H1 (cell line): Measurements from ENCODE around the gene PATJ. TPM values are rescaled to one million over a fixed set of nuclear protein-coding genes. Genes with fewer than 3 reads are reported as not detected.

ENCODE experiments used
- CTCF ChIA-PET: fragments of 300-600 bp; sonication (Branson Sonifier 250); formaldehyde crosslinking; loops from one replicate; lab custom pipeline; 2021; ENCODE audit not compliant: partially characterized antibody; lab: Charles Lee
- POLR2A ChIA-PET: fragments of 300-600 bp; sonication (Branson Sonifier 250); formaldehyde crosslinking; loops from one replicate; lab custom pipeline; 2021; ENCODE audit warnings: inconsistent platforms; ENCODE audit not compliant: partially characterized antibody; lab: Charles Lee
- DNase-seq, 2 experiments: peaks; one replicate each; pipeline versions ENCODE4 v3.0.0 to v3.0.0-alpha.2; 2010 to 2022; ENCODE audit warnings: low spot score in 2 of 2, low read depth in 1 of 2, mixed read lengths in 1 of 2
- FAIRE-seq: peaks from 2 replicates; lab custom pipeline; 2011; peaks lifted over from hg19 to GRCh38; lab: Jason Lieb, UNC
- H2AFZ ChIP-seq: 2 replicates; pipeline ENCODE4 v1.8.1; 2012; ENCODE audit warnings: low read length, inconsistent platforms
- H2AK5ac ChIP-seq: 2 replicates; pipeline ENCODE4 v1.6.1; 2013; ENCODE audit warnings: low read depth, low read length
- H2BK120ac ChIP-seq: replicated peaks from 2 replicates; pipeline ENCODE3; 2013; ENCODE audit warnings: low read depth, low read length, inconsistent platforms
- H2BK12ac ChIP-seq: 2 replicates; pipeline ENCODE4 v1.6.1; 2013; ENCODE audit warnings: low read depth, low read length
- H2BK15ac ChIP-seq: 2 replicates; pipeline ENCODE4 v1.6.1; 2013; ENCODE audit warnings: low read length
- H2BK20ac ChIP-seq: 2 replicates; pipeline ENCODE4 v1.6.1; 2013; ENCODE audit warnings: low read length
- H2BK5ac ChIP-seq: 2 replicates; pipeline ENCODE4 v1.6.1; 2013; ENCODE audit warnings: low read depth, low read length
- H3K14ac ChIP-seq: 2 replicates; pipeline ENCODE4 v1.6.1; 2013; ENCODE audit warnings: inconsistent platforms; ENCODE audit not compliant: insufficient read length
- H3K18ac ChIP-seq: 2 replicates; pipeline ENCODE4 v1.6.1; 2013; ENCODE audit warnings: low read length; ENCODE audit errors: extremely low read depth
- H3K23ac ChIP-seq: 2 replicates; pipeline ENCODE4 v1.6.1; 2013; ENCODE audit warnings: inconsistent platforms; ENCODE audit not compliant: insufficient read length
- H3K23me2 ChIP-seq: 2 replicates; pipeline ENCODE4 v1.6.1; 2013; ENCODE audit warnings: low read depth, low read length
- H3K27ac ChIP-seq: 2 replicates; pipeline ENCODE4 v1.6.1; 2011; ENCODE audit warnings: low read depth, low read length, inconsistent platforms
- H3K27me3 ChIP-seq, 4 experiments: replicated peaks in 1 of 4; 1 replicate in 1 of 4; 2 replicates in 3 of 4; pipeline versions ENCODE4 v1.6.1 to v1.8.1; 2011 to 2013; ENCODE audit warnings: low read length in 3 of 4, mild to moderate bottlenecking in 3 of 4, inconsistent platforms in 2 of 4, mixed read lengths in 2 of 4, moderate library complexity in 1 of 4; ENCODE audit not compliant: control insufficient read depth in 3 of 4, insufficient read depth in 3 of 4; ENCODE audit errors: extremely low read depth in 1 of 4
- H3K36me3 ChIP-seq, 4 experiments: 2 replicates each; pipeline versions ENCODE4 v1.6.1 to v1.8.1; 2011 to 2013; ENCODE audit warnings: mild to moderate bottlenecking in 4 of 4, low read length in 3 of 4, moderate library complexity in 2 of 4, control low read depth in 1 of 4, inconsistent platforms in 1 of 4; ENCODE audit not compliant: insufficient read depth in 4 of 4, control insufficient read depth in 2 of 4
- H3K4ac ChIP-seq: replicated peaks from 2 replicates; pipeline ENCODE3; 2013; ENCODE audit warnings: low read length, low read depth, mixed read lengths, inconsistent platforms; ENCODE audit not compliant: insufficient read length
- H3K4me1 ChIP-seq, 4 experiments: replicated peaks in 1 of 4; 1 replicate in 1 of 4; 2 replicates in 3 of 4; pipeline versions ENCODE4 v1.6.1 to v1.8.1; 2011 to 2013; ENCODE audit warnings: low read length in 3 of 4, inconsistent platforms in 2 of 4, mixed read lengths in 1 of 4; ENCODE audit not compliant: insufficient read depth in 4 of 4, control insufficient read depth in 3 of 4
- H3K4me2 ChIP-seq, 2 experiments: 2 replicates each; pipeline versions ENCODE4 v1.6.1 to v1.8.1; 2011 to 2013; ENCODE audit warnings: low read depth in 2 of 2, low read length in 2 of 2, control low read depth in 1 of 2, inconsistent platforms in 1 of 2, mild to moderate bottlenecking in 1 of 2; ENCODE audit not compliant: insufficient read depth in 1 of 2
- H3K4me3 ChIP-seq, 4 experiments: fragments of 200-600, 300-600 bp in 1 of 4; sonication (generic), shearing (Covaris generic), sonication (Bioruptor Twin) in 1 of 4; 2 replicates each; pipeline versions ENCODE4 v1.5.1 to v1.8.1; 2011 to 2016; ENCODE audit warnings: low read length in 4 of 4, low read depth in 3 of 4, control low read depth in 2 of 4, inconsistent platforms in 2 of 4, mild to moderate bottlenecking in 2 of 4, mixed read lengths in 1 of 4, moderate library complexity in 1 of 4; ENCODE audit not compliant: insufficient read depth in 2 of 4; ENCODE audit errors: extremely low read depth in 1 of 4
- H3K56ac ChIP-seq: replicated peaks from 2 replicates; pipeline ENCODE3; 2013; ENCODE audit warnings: low read depth, mild to moderate bottlenecking, mixed read lengths, low read length, inconsistent platforms; ENCODE audit not compliant: insufficient read length
- H3K79me1 ChIP-seq: 2 replicates; pipeline ENCODE4 v1.6.1; 2013; ENCODE audit warnings: low read depth, low read length, control low read depth
- H3K79me2 ChIP-seq, 2 experiments: 2 replicates each; pipeline versions ENCODE4 v1.6.1 to v1.8.1; 2012 to 2013; ENCODE audit warnings: low read length in 2 of 2, mild to moderate bottlenecking in 2 of 2, inconsistent platforms in 1 of 2; ENCODE audit not compliant: insufficient read depth in 2 of 2, control insufficient read depth in 1 of 2
- H3K9ac ChIP-seq, 4 experiments: replicated peaks in 1 of 4; 1 replicate in 1 of 4; 2 replicates in 3 of 4; pipeline versions ENCODE4 v1.6.1 to v1.8.1; 2011 to 2013; ENCODE audit warnings: low read depth in 3 of 4, low read length in 3 of 4, control low read depth in 2 of 4, mild to moderate bottlenecking in 2 of 4, moderate library complexity in 2 of 4, inconsistent platforms in 1 of 4; ENCODE audit errors: extremely low read depth in 1 of 4
- H3K9me3 ChIP-seq, 2 experiments: 2 replicates each; pipeline versions ENCODE4 v1.6.1 to v1.8.1; 2012 to 2013; ENCODE audit warnings: mild to moderate bottlenecking in 2 of 2, moderate library complexity in 2 of 2, control low read depth in 1 of 2, inconsistent platforms in 1 of 2, low read depth in 1 of 2, low read length in 1 of 2, mixed read lengths in 1 of 2; ENCODE audit not compliant: insufficient read depth in 2 of 2
- H4K20me1 ChIP-seq, 2 experiments: replicated peaks in 1 of 2; 2 replicates each; pipeline versions ENCODE3 to v1.8.1; 2011 to 2013; ENCODE audit warnings: inconsistent platforms in 2 of 2, low read length in 2 of 2, mild to moderate bottlenecking in 1 of 2; ENCODE audit not compliant: insufficient read depth in 2 of 2, control insufficient read depth in 1 of 2
- H4K5ac ChIP-seq: 2 replicates; pipeline ENCODE4 v1.6.1; 2013; ENCODE audit warnings: low read length, low read depth, mixed read lengths, inconsistent platforms; ENCODE audit not compliant: insufficient read length
- H4K8ac ChIP-seq: 2 replicates; pipeline ENCODE4 v1.8.0; 2013; ENCODE audit warnings: mild to moderate bottlenecking, moderate library complexity, low read length, inconsistent platforms; ENCODE audit not compliant: insufficient read depth; ENCODE audit errors: extremely low read depth
- H4K91ac ChIP-seq: replicated peaks from 2 replicates; pipeline ENCODE3; 2013; ENCODE audit warnings: low read length, mixed read lengths, inconsistent platforms; ENCODE audit not compliant: insufficient read length
- CBX8 ChIP-seq: fragments of 300-800, 300-1000 bp; sonication (generic); IDR thresholded peaks from 2 replicates; pipeline ENCODE4 v1.7.1; 2016; ENCODE audit warnings: low read depth, low read length, borderline replicate concordance
- FOSL1 ChIP-seq: IDR thresholded peaks from 2 replicates; pipeline ENCODE4 v1.6.1; 2011; ENCODE audit warnings: mild to moderate bottlenecking, low read depth, low read length, moderate library complexity; ENCODE audit not compliant: insufficient read depth
- GTF2F1 ChIP-seq: IDR thresholded peaks from 2 replicates; pipeline ENCODE4 v1.6.1; 2012; ENCODE audit warnings: low read depth, low read length, improper control_type of control experiment, borderline replicate concordance
- KDM4A ChIP-seq: IDR thresholded peaks from one replicate; pipeline ENCODE4 v1.7.1; 2012; ENCODE audit warnings: low read depth, mild to moderate bottlenecking, moderate library complexity, low read length, inconsistent platforms; ENCODE audit not compliant: severe bottlenecking
- NANOG ChIP-seq: IDR thresholded peaks from 2 replicates; pipeline ENCODE4 v1.6.1; 2011; ENCODE audit warnings: low read length, low read depth, mild to moderate bottlenecking, inconsistent platforms; ENCODE audit not compliant: insufficient read depth, poor library complexity, severe bottlenecking
- POU5F1 ChIP-seq: IDR thresholded peaks from 2 replicates; pipeline ENCODE4 v1.6.1; 2011; ENCODE audit warnings: low read depth, mild to moderate bottlenecking, low read length, moderate library complexity
- RFX5 ChIP-seq: IDR thresholded peaks from 2 replicates; pipeline ENCODE4 v1.6.1; 2011; ENCODE audit warnings: low read depth, low read length, improper control_type of control experiment, borderline replicate concordance
- SAP30 ChIP-seq: fragments of 300-600 bp; sonication (generic); IDR thresholded peaks from 2 replicates; pipeline ENCODE4 v1.7.1; 2012; ENCODE audit warnings: low read length, moderate library complexity, mild to moderate bottlenecking, inconsistent platforms; ENCODE audit not compliant: insufficient read depth, insufficient replicate concordance
- SIN3A ChIP-seq, 2 experiments: IDR thresholded peaks in 1 of 2; conservative IDR thresholded peaks in 1 of 2; 2 replicates each; pipeline ENCODE4 v1.6.1; 2011 to 2012; ENCODE audit warnings: low read length in 2 of 2, improper control_type of control experiment in 1 of 2, low read depth in 1 of 2, mild to moderate bottlenecking in 1 of 2
- SIX5 ChIP-seq: IDR thresholded peaks from 2 replicates; pipeline ENCODE4 v1.6.1; 2011; ENCODE audit warnings: mild to moderate bottlenecking, low read depth, low read length
- TBP ChIP-seq: IDR thresholded peaks from 2 replicates; pipeline ENCODE4 v1.6.1; 2011; ENCODE audit warnings: low read depth, low read length, improper control_type of control experiment
- WGBS, 2 experiments: shearing (Covaris generic) in 1 of 2; methylation state at CpG; one replicate each; pipeline versions ENCODE4 v1.1.6 to v1.1.7; 2013 to 2015; ENCODE audit warnings: low lambda C conversion rate in 2 of 2, mixed read lengths in 2 of 2, inconsistent platforms in 1 of 2, low coverage in 1 of 2, missing lambda C conversion rate in 1 of 2; ENCODE audit not compliant: insufficient replicate concordance in 2 of 2, insufficient coverage in 1 of 2, insufficient read length in 1 of 2; ENCODE audit errors: extremely low coverage in 1 of 2, missing lambda C conversion rate in 1 of 2; 5-methylcytosine and 5-hydroxymethylcytosine counted together
- polyA plus RNA-seq, 7 experiments: library from polyadenylated mRNA; depleted of rRNA in 3 of 7; stranded (reverse) in 5 of 7; unstranded in 2 of 7; fragments of >200 nt in 5 of 7; fragments of 200-250 nt in 2 of 7; gene quantifications; 1 replicate in 5 of 7; 2 replicates in 1 of 7; 4 replicates in 1 of 7; pipeline versions ENCODE4 v1.2.1 to v1.2.3, GENCODE V29; 2011 to 2013; ENCODE audit warnings: missing spikeins in 2 of 7, mixed read lengths in 2 of 7
- total RNA-seq: library from RNA; stranded (reverse); fragmentation: NEBNext Ultra II Directional; extraction: Animal tissue kit (Norgen Biotek cat#: 25700); gene quantifications from 2 replicates; pipeline ENCODE4 v1.2.1, GENCODE V29; 2021
- TF ChIP-seq, protein P1 (sequence below): IDR thresholded peaks from 2 replicates; pipeline ENCODE4 v1.6.1; 2012; ENCODE audit warnings: low read length, inconsistent platforms

PATJ gene
- total and polyA plus RNA-seq, 2 of the 8 experiments (the other 6 are each of a cell fraction or from before 2014, with no cell fraction given): 8.2 to 55.6 TPM

DNA sequence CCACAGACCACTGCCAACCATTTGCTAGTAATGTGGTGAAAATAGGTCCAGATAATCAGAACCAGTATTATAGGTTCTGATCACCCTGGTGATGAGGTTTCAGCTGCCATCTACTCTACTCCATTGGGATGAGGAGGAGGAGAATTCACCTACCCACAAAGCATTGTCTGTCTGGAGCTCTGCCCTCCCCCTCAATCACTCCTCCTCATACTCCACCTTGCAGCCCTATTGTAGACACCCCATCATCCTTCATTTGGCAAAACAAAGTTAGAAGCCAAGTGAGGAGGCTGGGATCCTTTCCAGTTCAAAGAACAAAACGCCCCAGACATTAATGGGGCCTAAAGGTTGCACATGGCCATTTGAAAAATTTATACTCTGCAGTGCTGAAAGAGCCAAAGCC, 295.0 kb downstream of the PATJ start:
- Histone ChIP-seq H3K14ac (no peak overlapping the region), H3K27ac (no peak overlapping the region)
- CTCF ChIA-PET: interaction anchor here (0.7 to 2.0 kb wide), 7 partner anchors 11 to 45 kb away, joined by 3 to 7 read pairs (median 3); no protein-coding TSS in a partner anchor
- TF ChIP-seq SIX5: no peak
- no peak for TF ChIP-seq SAP30
- TF ChIP-seq POU5F1: no peak
- TF ChIP-seq KDM4A: no peak
- TF ChIP-seq GTF2F1: no peak
- TF ChIP-seq, protein P1, sequence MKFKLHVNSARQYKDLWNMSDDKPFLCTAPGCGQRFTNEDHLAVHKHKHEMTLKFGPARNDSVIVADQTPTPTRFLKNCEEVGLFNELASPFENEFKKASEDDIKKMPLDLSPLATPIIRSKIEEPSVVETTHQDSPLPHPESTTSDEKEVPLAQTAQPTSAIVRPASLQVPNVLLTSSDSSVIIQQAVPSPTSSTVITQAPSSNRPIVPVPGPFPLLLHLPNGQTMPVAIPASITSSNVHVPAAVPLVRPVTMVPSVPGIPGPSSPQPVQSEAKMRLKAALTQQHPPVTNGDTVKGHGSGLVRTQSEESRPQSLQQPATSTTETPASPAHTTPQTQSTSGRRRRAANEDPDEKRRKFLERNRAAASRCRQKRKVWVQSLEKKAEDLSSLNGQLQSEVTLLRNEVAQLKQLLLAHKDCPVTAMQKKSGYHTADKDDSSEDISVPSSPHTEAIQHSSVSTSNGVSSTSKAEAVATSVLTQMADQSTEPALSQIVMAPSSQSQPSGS: no peak
- no peak for TF ChIP-seq CBX8
- no peak for TF ChIP-seq RFX5
- TF ChIP-seq TBP: no peak
- no peak for TF ChIP-seq NANOG
- no peak for TF ChIP-seq SIN3A (conservative IDR thresholded peaks at IDR 0.05 in 1 of 2, IDR thresholded peaks at IDR 0.05 in 1 of 2; ENCODE audit: low read depth in 1 of 2, low read length in 2 of 2)
- TF ChIP-seq FOSL1: no peak

More for the DNA sequence above, 295.0 kb downstream of the PATJ start:
- Histone ChIP-seq H2BK12ac (no peak overlapping the region), H3K4ac (no peak overlapping the region), H3K9ac (no peak overlapping the region), H3K4me1 (peaks cover 5 to 18% (median 14%) of the 10 kb centered on the region in 4 experiments), H4K91ac (no peak overlapping the region), H4K8ac (no peak overlapping the region), H2BK120ac (no peak overlapping the region), H3K79me1 (no peaks in the 10 kb centered on the region; the same call in 1 of the 2 replicates), H3K79me2 (no peaks in the 10 kb centered on the region), H3K18ac (no peak overlapping the region), H3K36me3 (no peaks in the 10 kb centered on the region), H3K23me2 (no peaks in the 10 kb centered on the region), H2AFZ (no peak overlapping the region), H3K56ac (no peak overlapping the region), H4K5ac (no peak overlapping the region), H3K27me3 (no peaks in the 10 kb centered on the region), H3K4me2 (no peak overlapping the region), H2BK20ac (no peak overlapping the region), H3K23ac (no peak overlapping the region), H2AK5ac (no peak overlapping the region), H3K9me3 (no peaks in the 10 kb centered on the region), H4K20me1 (no peaks in the 10 kb centered on the region), H2BK15ac (no peak overlapping the region), H2BK5ac (no peak overlapping the region), H3K4me3 (no peak overlapping the region)
- no peak for FAIRE-seq
- WGBS, 2 experiments: 100% methylated on average over 1 of the region's 1 CpG; no CpG with 5 or more reads in 1 of the 2 experiments
- POLR2A ChIA-PET: no interaction called here
- DNase-seq: no peak
